GM18861 (cell line): Measurements from ENCODE around the gene NELL1.
A peak's percentile ranks its signal among the peaks of the same experiment; 100 is the strongest.

Experiments
- ATAC-seq: cut with Tn5 transposase; IDR thresholded peaks from one replicate; pipeline ENCODE4 v1.9.1; 2021; ENCODE audit not compliant: unreplicated experiment

NELL1 gene

GRCh38 chr11:20668844-20669819, at the start of gene NELL1:
NELL1 (plus strand) TSS chr11:20669586.
- no peak for ATAC-seq

- no peak for ATAC-seq
Observed at GRCh38 chr11:20620988-20621387, 48.4 kb upstream of the NELL1 start.

- no peak for ATAC-seq
Observed at GRCh38 chr11:20621679-20622078, 47.7 kb upstream of the NELL1 start.

- ATAC-seq, result no peak
Observed at GRCh38 chr11:20623252-20623651, 46.1 kb upstream of the NELL1 start.

GRCh38 chr11:20626279-20626678, 43.1 kb upstream of the NELL1 start:
- no peak for ATAC-seq

GRCh38 chr11:20627026-20627425, 42.4 kb upstream of the NELL1 start:
- no peak for ATAC-seq

- no peak for ATAC-seq
Observed at GRCh38 chr11:20627701-20628100, 41.7 kb upstream of the NELL1 start.

GRCh38 chr11:20631519-20632168, 37.7 kb upstream of the NELL1 start:
- no peak for ATAC-seq

GRCh38 chr11:20632169-20632532, 37.2 kb upstream of the NELL1 start:
- no peak for ATAC-seq

- no peak for ATAC-seq
Observed at GRCh38 chr11:20634044-20634443, 35.3 kb upstream of the NELL1 start.

GRCh38 chr11:20634781-20635180, 34.6 kb upstream of the NELL1 start:
- no peak for ATAC-seq

GRCh38 chr11:20638074-20638473, 31.3 kb upstream of the NELL1 start:
- no peak for ATAC-seq

GRCh38 chr11:20639688-20640087, 29.7 kb upstream of the NELL1 start:
- ATAC-seq, result no peak

GRCh38 chr11:20640401-20640800, 29.0 kb upstream of the NELL1 start:
- no peak for ATAC-seq

GRCh38 chr11:20644360-20644759, 25.0 kb upstream of the NELL1 start:
- ATAC-seq, result no peak

- peak; percentile 56 for ATAC-seq
Observed at GRCh38 chr11:20647976-20648565, 21.3 kb upstream of the NELL1 start.

- no peak for ATAC-seq
Observed at GRCh38 chr11:20652150-20652806, 17.1 kb upstream of the NELL1 start.

- ATAC-seq, result no peak
Observed at GRCh38 chr11:20654038-20654437, 15.3 kb upstream of the NELL1 start.

- ATAC-seq, result no peak
Observed at GRCh38 chr11:20656901-20657300, 12.5 kb upstream of the NELL1 start.

GRCh38 chr11:20658135-20658534, 11.3 kb upstream of the NELL1 start:
- ATAC-seq, result no peak

- no peak for ATAC-seq
Observed at GRCh38 chr11:20661445-20661844, 7.9 kb upstream of the NELL1 start.
